HCEC 1CT (cell line): ENCODE data around the gene LRRFIP2.
"Not testable (repeated sequence)": the region's sequence is repeated elsewhere in the genome, so short reads cannot be mapped to it uniquely, and the experiment has no call there.

Experiments used
- DNase-seq: peaks from one replicate; pipeline ENCODE4 v3.0.0-alpha.2; 2017

Gene LRRFIP2

DNA sequence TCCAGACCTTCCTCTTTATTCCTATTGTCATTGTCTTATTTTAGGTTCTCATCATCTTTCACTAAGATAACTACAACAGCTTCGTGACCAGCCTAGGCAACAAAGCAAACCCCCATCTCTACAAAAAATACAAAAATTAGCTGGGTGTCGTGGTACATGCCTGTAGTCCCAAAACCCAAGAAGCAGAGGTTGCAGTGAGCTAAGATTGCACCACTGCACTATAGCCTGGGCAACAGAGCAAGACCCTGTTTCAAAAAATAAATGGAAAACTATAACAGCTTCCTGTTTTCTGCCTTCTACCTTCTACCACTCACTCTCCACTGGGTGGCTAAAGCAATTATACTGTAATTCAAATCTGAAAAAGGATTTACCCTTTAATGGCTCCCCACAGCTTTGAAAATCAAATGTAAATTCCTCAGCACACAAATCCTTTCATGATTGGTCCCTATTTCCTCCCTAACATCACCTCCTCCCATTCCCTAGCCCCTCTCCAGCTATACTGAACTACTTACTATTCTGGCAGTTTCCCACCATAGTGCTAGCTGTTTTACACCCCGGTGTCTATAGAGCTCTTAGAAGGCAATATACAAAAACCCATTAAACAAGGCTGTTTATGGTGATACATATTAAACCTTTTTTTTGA is 33.4 kb downstream of the LRRFIP2 start:
- no peak for DNase-seq

DNA sequence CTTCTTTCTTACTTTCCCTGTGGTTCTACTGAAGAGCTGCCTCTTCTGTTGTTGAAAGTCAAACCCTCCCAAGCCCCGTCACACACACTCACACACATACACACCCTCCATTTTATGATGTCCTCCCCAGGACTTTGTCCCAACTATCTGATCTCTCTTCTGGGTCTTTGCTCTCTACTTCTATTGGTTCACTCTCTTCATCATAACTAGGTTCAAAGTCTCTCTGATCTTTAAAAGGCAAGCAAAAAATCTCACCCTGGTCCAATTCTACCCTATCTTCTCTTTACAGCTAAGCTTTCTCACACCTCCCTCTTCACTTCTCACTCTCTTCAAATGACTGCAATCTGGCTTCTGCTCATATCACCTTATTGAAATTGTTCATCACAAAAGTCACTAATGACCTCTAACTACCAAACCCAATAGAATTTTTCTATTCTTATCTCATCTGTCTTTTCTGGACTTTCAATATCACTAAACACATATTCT is 34.8 kb downstream of the LRRFIP2 start:
- DNase-seq: no peak

DNA sequence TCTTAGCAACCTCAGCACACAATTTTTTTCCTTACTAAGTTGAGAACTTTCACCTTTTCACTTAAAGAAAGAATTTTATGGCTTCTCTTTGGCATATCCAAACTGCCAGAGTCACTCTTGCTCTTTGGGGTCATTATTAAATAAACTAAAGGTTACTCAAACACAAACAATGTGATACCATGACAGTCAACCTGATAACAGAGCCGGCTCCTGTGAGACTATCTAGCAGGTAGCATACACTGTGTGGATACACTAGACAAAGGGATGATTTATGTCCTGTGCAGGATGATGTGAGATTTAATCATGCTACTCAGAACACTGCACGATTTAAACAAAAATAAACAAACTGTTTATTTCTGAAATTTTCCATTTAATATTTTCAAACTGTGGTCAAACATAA is 35.6 kb downstream of the LRRFIP2 start:
- no peak for DNase-seq

DNA sequence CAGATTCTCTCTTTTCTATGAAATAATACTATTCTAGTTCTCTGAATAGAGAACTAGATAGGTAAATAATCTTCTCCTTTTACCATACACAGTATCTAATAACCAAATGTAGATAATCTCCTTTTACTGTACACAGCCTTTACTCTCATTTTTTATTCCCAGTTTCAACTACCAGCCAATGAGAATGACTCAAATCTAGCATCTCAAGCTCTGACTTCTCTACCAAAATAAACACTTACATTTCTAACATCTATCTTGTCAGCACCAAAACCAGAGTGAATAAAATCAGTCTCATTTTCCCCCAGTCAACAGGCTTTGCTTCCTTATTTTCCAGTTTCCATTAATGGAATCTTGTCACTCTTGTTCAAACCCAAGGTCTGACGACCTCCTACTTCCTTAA is 36.9 kb downstream of the LRRFIP2 start:
- DNase-seq: no peak

DNA sequence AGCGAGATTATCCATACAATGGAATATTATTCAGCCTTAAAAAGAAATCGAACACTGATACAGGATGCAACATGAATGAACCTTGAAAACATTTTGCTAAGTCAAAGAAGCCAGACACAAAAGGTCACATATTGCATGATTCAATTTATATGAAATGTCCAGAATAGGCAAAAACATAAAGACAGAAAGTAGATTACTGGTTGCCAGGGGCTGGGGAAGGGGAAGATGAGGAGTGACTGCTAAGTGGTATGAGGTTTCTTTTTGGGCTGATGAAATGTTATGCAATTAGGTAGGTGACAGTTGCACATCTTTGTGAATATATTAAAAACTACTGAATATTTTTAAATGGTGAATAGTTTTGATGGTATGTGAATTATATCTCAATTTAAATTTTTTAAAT is 38.3 kb downstream of the LRRFIP2 start:
- DNase-seq: no peak

GRCh38 chr3:37135561-37135960 is 38.8 kb downstream of the LRRFIP2 start:
- DNase-seq: peak; percentile 45

GRCh38 chr3:37132334-37132733 is 42.0 kb downstream of the LRRFIP2 start:
- DNase-seq: no peak

DNA sequence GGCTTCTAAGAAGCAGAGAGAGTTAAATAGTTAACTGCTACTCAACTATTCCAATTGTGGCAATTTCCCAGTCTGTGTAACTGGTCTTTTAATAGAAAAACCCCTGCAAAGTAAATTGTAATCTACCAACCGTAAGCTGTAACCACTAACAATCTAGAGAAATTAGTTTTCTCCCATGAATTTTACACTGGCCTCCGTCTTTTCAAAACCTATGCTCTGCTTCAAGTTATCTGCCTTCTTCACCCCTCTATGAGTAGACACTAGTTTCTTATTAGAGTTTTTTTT is 42.6 kb downstream of the LRRFIP2 start:
- DNase-seq: no peak

GRCh38 chr3:37130984-37131859 is 43.2 kb downstream of the LRRFIP2 start:
- no peak for DNase-seq

- DNase-seq: no peak
Observed at GRCh38 chr3:37130448-37130847, 43.9 kb downstream of the LRRFIP2 start.

GRCh38 chr3:37129871-37130270 is 44.5 kb downstream of the LRRFIP2 start:
- peak; percentile 87 for DNase-seq

DNA sequence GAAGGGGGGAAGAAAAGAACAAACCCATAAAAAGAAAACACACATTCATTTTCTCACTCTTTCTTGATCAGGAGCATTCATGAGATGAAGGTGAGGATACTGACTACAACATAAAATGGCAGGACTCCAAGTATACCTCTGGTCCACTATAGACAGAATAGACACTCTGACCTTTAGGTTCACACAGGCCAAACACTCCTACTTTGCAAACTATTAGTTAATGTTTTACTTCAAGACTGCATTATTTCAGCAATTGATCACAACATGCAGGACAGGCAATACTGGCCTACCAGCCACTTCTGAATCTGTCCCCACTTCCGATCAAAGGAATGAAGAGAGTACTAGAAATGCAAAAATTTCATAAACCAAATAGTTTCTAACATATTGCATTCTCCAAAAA is 47.0 kb downstream of the LRRFIP2 start:
- DNase-seq: no peak

- no peak for DNase-seq
Observed at GRCh38 chr3:37126856-37127255, 47.5 kb downstream of the LRRFIP2 start.

DNA sequence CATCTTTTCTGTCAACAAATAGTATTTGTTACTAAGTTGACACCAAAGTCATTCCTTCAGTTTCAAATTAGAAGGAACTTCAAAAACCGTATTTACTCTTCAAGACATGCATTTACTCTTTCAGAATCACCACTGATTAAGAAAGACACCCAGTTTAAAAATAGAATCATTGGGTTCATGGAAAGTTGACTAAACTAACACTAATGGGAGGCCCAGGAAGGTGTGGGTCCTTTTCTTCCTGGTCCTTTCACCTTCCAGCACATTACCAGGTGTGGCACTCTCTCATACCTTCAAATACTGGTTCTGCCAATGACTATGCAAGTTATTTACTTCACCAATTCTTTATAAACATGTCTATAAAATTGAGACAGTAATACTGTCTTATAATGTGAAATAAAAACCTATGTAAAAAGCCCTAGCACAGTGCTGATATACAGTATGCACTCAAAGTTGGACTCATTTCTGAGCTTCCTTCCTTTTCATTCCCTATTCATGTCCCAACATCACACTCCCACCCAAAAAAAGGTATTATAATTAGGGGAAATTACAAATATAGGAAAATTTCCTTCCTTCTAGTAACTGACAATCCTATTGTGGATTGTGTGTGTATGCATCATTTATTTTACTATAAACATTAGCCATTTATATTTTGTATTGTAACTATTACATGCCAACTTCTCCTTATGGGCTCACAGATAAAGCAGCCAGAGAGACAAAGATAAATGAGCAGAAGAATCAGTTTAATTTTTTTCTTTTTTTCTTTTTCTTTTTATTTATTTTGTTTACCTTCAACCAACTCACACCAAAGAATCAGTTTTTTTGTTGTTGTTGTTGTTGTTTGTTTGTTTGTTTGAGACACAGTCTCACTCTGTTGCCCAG is 48.9 kb downstream of the LRRFIP2 start:
- DNase-seq: no peak

DNA sequence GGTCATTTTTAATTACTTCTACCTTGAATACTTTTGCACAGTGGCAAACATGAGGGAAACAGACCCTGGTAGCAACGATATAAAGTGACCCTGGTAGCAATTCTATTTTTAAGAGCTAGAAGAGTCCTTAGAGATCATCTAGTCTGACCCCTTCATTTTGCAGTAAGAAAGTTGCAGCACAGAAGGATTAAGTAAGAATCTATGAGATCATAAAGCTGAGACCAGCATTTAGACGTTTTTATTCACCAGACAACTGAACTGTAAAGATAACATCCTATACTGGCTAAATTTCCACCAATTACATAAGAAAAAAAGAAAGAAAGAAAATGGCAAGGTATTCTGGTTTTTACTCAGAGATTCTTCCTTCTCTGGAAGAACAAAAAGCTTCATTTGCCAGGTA is 49.9 kb downstream of the LRRFIP2 start:
- no peak for DNase-seq

- no peak for DNase-seq
Observed at GRCh38 chr3:37123292-37123691, 51.1 kb downstream of the LRRFIP2 start.

DNA sequence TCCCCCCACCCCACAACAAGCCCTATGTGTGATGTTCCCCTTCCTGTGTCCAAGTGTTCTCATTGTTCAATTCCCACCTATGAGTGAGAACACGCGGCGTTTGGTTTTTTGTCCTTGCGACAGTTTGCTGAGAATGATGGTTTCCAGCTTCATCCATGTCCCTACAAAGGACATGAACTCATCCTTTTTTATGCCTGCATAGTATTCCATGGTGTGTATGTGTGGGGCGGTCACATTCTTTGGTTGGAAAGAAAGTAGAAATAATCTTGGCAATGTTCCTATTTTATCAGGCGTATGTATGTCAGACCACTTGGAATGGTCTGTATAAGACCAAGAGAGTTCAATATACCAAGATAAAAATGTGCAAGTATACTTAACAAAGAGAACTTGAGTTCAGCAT is 52.3 kb downstream of the LRRFIP2 start:
- DNase-seq: not testable (repeated sequence)

- DNase-seq: no peak
Observed at GRCh38 chr3:37118163-37118562, 56.2 kb downstream of the LRRFIP2 start.

DNA sequence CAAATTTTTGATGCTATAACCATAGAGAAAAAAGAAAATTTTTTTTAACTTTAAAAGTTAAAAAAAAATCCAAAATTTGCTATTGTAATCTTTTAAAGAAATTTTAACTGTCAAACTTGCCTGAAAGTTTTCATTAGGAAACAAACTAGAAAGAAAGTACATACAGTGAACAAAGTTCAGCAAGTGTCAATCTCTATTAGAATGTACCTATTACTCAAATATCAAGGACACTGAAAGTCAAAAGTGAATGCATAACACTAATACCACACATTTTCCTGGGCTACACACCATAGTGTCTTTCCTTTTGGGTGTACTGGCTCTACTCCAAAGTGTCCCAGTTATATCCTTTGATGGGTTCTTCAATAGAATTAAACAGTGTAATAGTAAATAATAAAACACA is 56.8 kb downstream of the LRRFIP2 start:
- DNase-seq: no peak

DNA sequence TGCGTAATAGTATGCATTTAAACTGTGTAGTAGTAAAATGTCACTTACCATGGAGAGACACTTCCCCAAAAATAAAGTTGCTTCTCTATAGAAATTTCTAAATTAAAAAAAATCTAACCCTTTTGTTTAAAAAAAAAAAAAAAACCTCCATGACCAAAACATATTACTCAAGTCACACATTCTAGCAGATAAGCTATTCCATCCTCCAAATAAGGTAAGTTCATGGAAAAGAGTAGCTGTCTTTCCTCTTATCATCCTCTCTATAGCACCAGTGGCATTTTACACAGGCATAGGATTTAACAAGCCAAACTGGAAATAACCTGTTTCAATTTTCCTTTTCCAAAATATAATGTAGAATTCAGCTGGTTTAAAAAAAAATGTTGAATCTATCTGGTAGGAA is 57.4 kb downstream of the LRRFIP2 start:
- DNase-seq: no peak

GRCh38 chr3:37115446-37115845 is 58.9 kb downstream of the LRRFIP2 start:
- peak; percentile 65 for DNase-seq

DNA sequence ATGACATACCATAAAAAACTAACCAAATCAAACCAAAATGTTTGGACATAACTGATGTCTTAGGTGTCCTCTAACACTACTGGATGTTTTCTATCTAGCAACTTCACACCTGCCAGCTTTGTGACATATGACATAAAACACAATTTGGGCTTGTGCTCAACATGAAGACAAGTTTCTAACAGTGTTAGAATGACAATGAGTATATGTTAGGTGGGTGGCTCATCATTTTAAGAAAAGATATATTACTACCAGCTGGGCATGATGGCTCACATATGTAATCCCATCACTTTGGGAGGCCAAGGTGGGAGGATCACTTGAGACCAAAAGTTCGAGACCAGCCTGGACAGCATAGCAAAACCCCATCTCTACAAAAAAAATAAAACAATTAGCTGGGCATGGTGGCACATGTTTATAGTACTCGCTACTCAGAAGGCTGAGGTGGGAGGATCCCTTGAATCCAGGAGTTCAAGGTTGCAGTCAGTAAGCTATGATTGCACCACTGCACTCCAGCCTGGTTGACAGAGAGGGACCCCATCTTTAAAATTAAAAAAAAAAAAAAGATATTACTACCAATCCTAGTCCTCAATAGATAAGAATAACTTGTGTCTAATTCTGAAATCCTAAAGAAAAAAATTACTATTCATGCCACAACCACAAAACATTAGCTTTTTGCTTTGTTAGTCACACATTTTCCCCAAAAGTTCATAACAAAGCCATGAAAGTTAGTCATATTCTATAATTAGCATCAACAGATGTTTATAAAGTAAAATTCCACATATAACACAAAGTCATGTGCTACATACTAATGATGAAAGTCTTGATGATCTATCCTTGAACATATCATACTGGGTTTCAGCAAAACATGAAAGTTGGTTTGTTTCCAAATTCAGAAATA is 59.9 kb downstream of the LRRFIP2 start:
- DNase-seq: peak; percentile 98

DNA sequence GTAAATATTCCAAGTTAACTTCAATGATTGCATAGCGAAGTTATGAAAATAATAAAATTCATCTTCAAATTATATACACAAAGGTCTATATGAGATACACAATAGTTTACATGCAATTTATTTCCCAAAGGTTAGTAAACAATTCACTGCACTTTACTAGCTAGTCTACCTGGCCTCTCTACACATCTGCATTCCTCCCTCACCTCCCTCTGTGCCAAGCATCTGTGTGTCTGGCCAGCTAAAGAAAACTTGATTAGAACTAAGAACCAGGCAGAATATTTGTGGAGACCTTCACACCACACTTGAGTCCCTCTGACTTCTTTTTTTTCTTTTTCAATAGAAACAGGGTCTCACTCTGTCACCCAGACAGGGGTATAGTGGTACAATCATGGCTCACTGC is 61.4 kb downstream of the LRRFIP2 start:
- DNase-seq: no peak
